SK-N-SH treated with all-trans-retinoic acid at 6 μM for 48 hours (cell line): Measurements from ENCODE around the gene MOCS2.

ENCODE experiments used
- ARNTL ChIP-seq: fragments of 450-650 bp; formaldehyde crosslinking; IDR thresholded peaks from 2 replicates; pipeline ENCODE4 v1.5.0; 2020; ENCODE audit warnings: low read depth, mild to moderate bottlenecking, moderate library complexity, borderline replicate concordance
- CREB5 ChIP-seq: fragments of 250-450 bp; sonication (Bioruptor Pico); IDR thresholded peaks from 2 replicates; pipeline ENCODE4 v1.5.1; 2020; ENCODE audit warnings: low read depth, mild to moderate bottlenecking, moderate library complexity
- GLIS3 ChIP-seq: fragments of 250-450 bp; sonication (Bioruptor Pico); IDR thresholded peaks from 2 replicates; pipeline ENCODE4 v1.5.0; 2020; ENCODE audit warnings: mild to moderate bottlenecking, moderate library complexity
- ISL1 ChIP-seq: fragments of 250-450 bp; sonication (Bioruptor Pico); IDR thresholded peaks from 2 replicates; pipeline ENCODE4 v2.1.2; 2022; ENCODE audit warnings: mild to moderate bottlenecking, moderate library complexity
- OSR1 ChIP-seq: fragments of 250-450 bp; sonication (Bioruptor Pico); IDR thresholded peaks from 2 replicates; pipeline ENCODE4 v1.8.0; 2022; ENCODE audit warnings: moderate library complexity, mild to moderate bottlenecking, inconsistent platforms
- PATZ1 ChIP-seq: fragments of 250-450 bp; sonication (Bioruptor Pico); IDR thresholded peaks from 2 replicates; pipeline ENCODE4 v1.8.0; 2020; ENCODE audit warnings: mild to moderate bottlenecking, moderate library complexity, borderline replicate concordance
- RARB ChIP-seq: fragments of 250-450 bp; sonication (Bioruptor Pico); IDR thresholded peaks from 2 replicates; pipeline ENCODE4 v1.8.0; 2021; ENCODE audit warnings: mild to moderate bottlenecking, moderate library complexity
- TOX ChIP-seq: fragments of 250-450 bp; sonication (Bioruptor Pico); IDR thresholded peaks from 2 replicates; pipeline ENCODE4 v1.8.0; 2021; ENCODE audit warnings: mild to moderate bottlenecking, moderate library complexity, borderline replicate concordance
- ZC3H10 ChIP-seq: fragments of 250-450 bp; sonication (Bioruptor Pico); IDR thresholded peaks from 2 replicates; pipeline ENCODE4 v1.5.1; 2021; ENCODE audit warnings: mild to moderate bottlenecking, moderate library complexity
- ZFP3 ChIP-seq: fragments of 250-450 bp; sonication (Bioruptor Pico); IDR thresholded peaks from 2 replicates; pipeline ENCODE4 v1.5.0; 2020; ENCODE audit warnings: mild to moderate bottlenecking, moderate library complexity
- ZFP30 ChIP-seq: fragments of 450-650 bp; formaldehyde crosslinking; IDR thresholded peaks from 2 replicates; pipeline ENCODE4 v1.5.0; 2022; ENCODE audit warnings: mild to moderate bottlenecking, moderate library complexity
- ZNF565 ChIP-seq: fragments of 450-650 bp; formaldehyde crosslinking; conservative IDR thresholded peaks from 2 replicates; pipeline ENCODE4 v1.5.0; 2020; ENCODE audit warnings: low read depth, mild to moderate bottlenecking, moderate library complexity
- ZNF8 ChIP-seq: fragments of 450-650 bp; formaldehyde crosslinking; IDR thresholded peaks from 2 replicates; pipeline ENCODE4 v1.5.0; 2020; ENCODE audit warnings: mild to moderate bottlenecking, moderate library complexity

- TF ChIP-seq PATZ1 (CRISPR knock-in tag) (no peak), RARB (CRISPR knock-in tag) (no peak), ZC3H10 (CRISPR knock-in tag) (no peak), ARNTL (CRISPR knock-in tag) (no peak), OSR1 (CRISPR knock-in tag) (no peak), GLIS3 (no peak), ISL1 (CRISPR knock-in tag) (no peak), TOX (no peak), CREB5 (CRISPR knock-in tag) (no peak), ZFP3 (CRISPR knock-in tag) (no peak), ZFP30 (CRISPR knock-in tag) (no peak), ZNF8 (no peak), ZNF565 (CRISPR knock-in tag) (no peak)
Observed at GRCh38 chr5:53120165-53120564, 10.6 kb upstream of the MOCS2 start.
